ENCODE measurements around the gene KRT12. TPM values are rescaled to one million over a fixed set of nuclear protein-coding genes. Genes with fewer than 3 reads are reported as not detected.

Gene KRT12
- polyA plus RNA-seq, 1 experiment = not detected

DNA sequence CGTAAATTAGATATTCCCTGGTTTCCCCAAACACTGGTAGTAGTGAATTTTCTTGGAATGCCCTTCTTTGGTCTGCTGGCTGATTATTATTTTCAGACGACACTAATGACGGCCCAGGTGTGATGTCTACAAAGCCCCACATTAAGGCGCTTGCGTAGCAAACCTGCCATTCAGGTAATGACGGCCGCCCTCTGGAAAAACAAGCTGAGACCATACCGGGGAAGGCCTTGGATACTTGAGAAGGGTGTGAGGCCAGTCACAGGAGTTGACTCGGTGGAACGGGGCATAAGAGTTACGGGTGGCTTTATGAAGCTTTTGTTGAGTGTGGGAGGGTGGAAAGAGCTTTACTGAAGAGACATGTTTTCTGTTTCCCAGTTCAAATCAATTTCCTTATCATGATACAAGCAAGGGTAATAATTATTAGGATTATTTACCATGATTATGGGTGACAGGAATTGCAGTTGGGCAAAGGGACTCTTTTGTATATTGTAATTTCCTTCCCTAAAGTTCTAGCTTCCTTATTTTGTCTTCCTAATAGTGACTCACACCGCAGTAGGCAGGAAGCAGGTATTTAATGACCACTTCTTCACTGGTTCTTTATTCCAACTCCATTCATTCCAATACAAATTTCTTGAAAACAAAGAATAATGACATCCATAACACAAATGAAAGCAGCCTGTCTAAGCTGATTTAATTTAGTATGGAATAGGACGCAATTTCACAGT lies 45.6 kb upstream of the KRT12 start:
- no peak overlapping the region for H3K4me3 ChIP-seq (ENCODE audit: low read depth, low read length)
- H3K27me3 ChIP-seq (ENCODE audit: control insufficient read depth, insufficient read depth, low read length) = no peaks in the 10 kb centered on the region
- no peak for DNase-seq (ENCODE audit: low read depth)
- no peak for TF ChIP-seq CTCF (IDR thresholded peaks at IDR 0.05; ENCODE audit: insufficient read depth, low read depth, low read length)
- POLR2A ChIA-PET = interaction anchor here (0.7 kb wide), 1 partner anchor 218 kb away, joined by 10 read pairs; no protein-coding TSS in a partner anchor
- CTCF ChIA-PET = interaction anchor here (1.0 to 5.3 kb wide), 4 partner anchors 417 to 750 kb away, joined by 3 to 35 read pairs (median 4); no protein-coding TSS in a partner anchor
- H3K36me3 ChIP-seq (ENCODE audit: control insufficient read depth, insufficient read depth, low read length) = no peaks in the 10 kb centered on the region

DNA sequence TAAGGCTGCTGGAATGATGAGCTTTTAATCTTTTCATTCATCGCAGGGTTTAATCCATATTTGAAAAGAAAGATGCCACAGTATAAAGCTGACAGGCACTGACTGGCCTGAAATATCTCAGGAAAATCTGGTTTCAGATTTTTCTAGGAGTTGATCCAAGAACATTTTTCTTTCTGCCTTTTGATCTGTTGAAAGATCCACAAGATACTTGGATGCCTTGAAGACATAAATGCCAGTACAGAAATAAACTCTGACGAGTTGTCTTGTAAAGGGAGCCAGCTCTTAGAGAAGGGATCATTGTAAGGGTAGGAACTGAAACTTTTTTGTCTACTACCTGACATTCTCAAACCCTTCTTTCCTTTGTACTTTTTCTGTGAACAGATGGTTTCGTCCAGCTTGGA lies 43.4 kb upstream of the KRT12 start:
- POLR2A ChIA-PET = interaction anchor here (0.6 to 1.3 kb wide), 2 partner anchors 42 to 222 kb away, joined by 3 to 5 read pairs; no protein-coding TSS in a partner anchor
- no peaks in the 10 kb centered on the region for H3K27me3 ChIP-seq (ENCODE audit: control insufficient read depth, insufficient read depth, low read length)
- TF ChIP-seq CTCF (IDR thresholded peaks at IDR 0.05; ENCODE audit: insufficient read depth, low read depth, low read length) = no peak
- H3K4me3 ChIP-seq (ENCODE audit: low read depth, low read length) = no peak overlapping the region
- H3K36me3 ChIP-seq (ENCODE audit: control insufficient read depth, insufficient read depth, low read length) = no peaks in the 10 kb centered on the region
- DNase-seq (ENCODE audit: low read depth) = peak; percentile 64
- CTCF ChIA-PET = interaction anchor here (0.7 to 5.9 kb wide), 18 partner anchors 37 to 757 kb away, joined by 3 to 35 read pairs (median 6); partner anchors contain the start of gene KRTAP2-4

DNA sequence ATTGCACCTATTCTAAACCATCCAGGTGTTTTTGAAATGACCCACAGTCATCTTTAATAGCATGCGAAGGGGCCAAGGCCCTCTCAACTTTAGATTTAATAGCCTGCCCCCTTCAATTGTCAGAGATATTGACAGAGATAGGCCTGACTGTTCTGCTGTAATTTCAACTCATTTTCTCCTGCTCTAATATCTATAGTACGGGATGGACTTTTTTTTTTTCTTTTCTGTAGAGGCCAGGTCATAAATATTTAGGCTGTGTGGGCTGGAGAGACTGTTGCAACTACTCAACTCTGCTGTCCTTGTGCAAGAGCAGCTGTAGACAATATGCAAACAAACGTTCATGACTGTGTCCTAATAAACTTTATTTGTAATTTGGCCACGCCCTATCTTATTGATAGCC lies 42.7 kb upstream of the KRT12 start:
- H3K4me3 ChIP-seq (ENCODE audit: low read depth, low read length) = no peak overlapping the region
- ChIA-PET CTCF (interaction anchor here (0.6 to 5.9 kb wide), 26 partner anchors 37 to 757 kb away, joined by 3 to 35 read pairs (median 6); partner anchors contain the start of gene KRTAP2-4), POLR2A (interaction anchor here (0.6 kb wide), 2 partner anchors 223 to 405 kb away, joined by 3 read pairs; no protein-coding TSS in a partner anchor)
- no peaks in the 10 kb centered on the region for H3K27me3 ChIP-seq (ENCODE audit: control insufficient read depth, insufficient read depth, low read length)
- DNase-seq (ENCODE audit: low read depth) = peak; percentile 73
- no peak for TF ChIP-seq CTCF (IDR thresholded peaks at IDR 0.05; ENCODE audit: insufficient read depth, low read depth, low read length)
- no peaks in the 10 kb centered on the region for H3K36me3 ChIP-seq (ENCODE audit: control insufficient read depth, insufficient read depth, low read length)

DNA sequence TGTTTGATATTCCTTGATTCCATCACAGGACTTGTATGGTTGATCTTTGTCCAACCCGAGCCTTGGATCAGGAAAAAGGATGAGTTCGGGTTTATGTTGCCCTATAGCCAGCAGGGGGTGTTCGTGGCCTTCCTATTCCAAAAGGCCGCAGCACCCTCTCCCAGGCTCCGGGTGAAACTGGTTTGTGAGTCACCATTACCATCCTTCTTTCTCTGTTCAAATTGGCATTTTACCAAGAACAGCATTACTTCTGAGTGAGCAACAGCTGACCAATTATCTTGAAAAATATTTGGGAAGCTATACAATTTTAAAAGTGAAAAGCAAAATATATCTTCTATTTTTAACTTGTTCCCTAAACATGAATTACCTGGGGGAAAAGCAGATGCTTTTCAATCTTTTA lies 42.3 kb upstream of the KRT12 start:
- peak; percentile 75 for TF ChIP-seq CTCF (IDR thresholded peaks at IDR 0.05; ENCODE audit: insufficient read depth, low read depth, low read length)
- ChIA-PET CTCF (interaction anchor here (0.6 to 5.9 kb wide), 27 partner anchors 38 to 758 kb away, joined by 3 to 35 read pairs (median 5); partner anchors contain the start of gene KRTAP2-4), POLR2A (interaction anchor here (0.6 kb wide), 1 partner anchor 406 kb away, joined by 3 read pairs; no protein-coding TSS in a partner anchor)
- H3K27me3 ChIP-seq (ENCODE audit: control insufficient read depth, insufficient read depth, low read length) = no peaks in the 10 kb centered on the region
- no peak overlapping the region for H3K4me3 ChIP-seq (ENCODE audit: low read depth, low read length)
- no peaks in the 10 kb centered on the region for H3K36me3 ChIP-seq (ENCODE audit: control insufficient read depth, insufficient read depth, low read length)
- DNase-seq (ENCODE audit: low read depth) = peak; percentile 83

GRCh38 chr17:40906613-40907012 lies 39.6 kb upstream of the KRT12 start:
- ChIA-PET POLR2A (no interaction called here), CTCF (interaction anchor here (0.9 to 5.9 kb wide), 6 partner anchors 51 to 759 kb away, joined by 3 to 32 read pairs (median 6); no protein-coding TSS in a partner anchor)
- no peak overlapping the region for H3K4me3 ChIP-seq (ENCODE audit: low read depth, low read length)
- H3K27me3 ChIP-seq (ENCODE audit: control insufficient read depth, insufficient read depth, low read length) = no peaks in the 10 kb centered on the region
- DNase-seq (ENCODE audit: low read depth) = no peak
- no peaks in the 10 kb centered on the region for H3K36me3 ChIP-seq (ENCODE audit: control insufficient read depth, insufficient read depth, low read length)
- no peak for TF ChIP-seq CTCF (IDR thresholded peaks at IDR 0.05; ENCODE audit: insufficient read depth, low read depth, low read length)
